Astrocyte (in vitro differentiated cells and primary cell): ENCODE data around the gene EFL1. TPM values are rescaled to one million over a fixed set of nuclear protein-coding genes. Genes with fewer than 3 reads are reported as not detected.

Experiments
- DNase-seq: peaks from one replicate; pipeline ENCODE4 v3.0.0-alpha.2; 2010; ENCODE audit warnings: low read depth
- FAIRE-seq: peaks from 2 replicates; lab custom pipeline; 2011; peaks lifted over from hg19 to GRCh38; lab: Jason Lieb, UNC
- H2AFZ ChIP-seq: 2 replicates; pipeline ENCODE4 v1.6.0; 2012; ENCODE audit warnings: low read depth, low read length, inconsistent platforms
- H3K27ac ChIP-seq: 2 replicates; pipeline ENCODE4 v1.5.1; 2011; ENCODE audit warnings: low read depth, low read length, inconsistent platforms
- H3K27me3 ChIP-seq: 2 replicates; pipeline ENCODE4 v1.6.0; 2011; ENCODE audit warnings: low read length, inconsistent platforms; ENCODE audit not compliant: insufficient read depth
- H3K36me3 ChIP-seq: 2 replicates; pipeline ENCODE4 v1.5.1; 2011; ENCODE audit warnings: low read length, inconsistent platforms; ENCODE audit not compliant: insufficient read depth
- H3K4me1 ChIP-seq: 2 replicates; pipeline ENCODE4 v1.5.1; 2011; ENCODE audit warnings: low read length, inconsistent platforms; ENCODE audit not compliant: insufficient read depth
- H3K4me2 ChIP-seq: 2 replicates; pipeline ENCODE4 v1.6.0; 2012; ENCODE audit warnings: low read length, inconsistent platforms
- H3K4me3 ChIP-seq: 2 replicates; pipeline ENCODE4 v1.5.1; 2011; ENCODE audit warnings: low read depth, mild to moderate bottlenecking, low read length, inconsistent platforms; ENCODE audit not compliant: insufficient read depth
- H3K79me2 ChIP-seq: 2 replicates; pipeline ENCODE4 v1.6.0; 2012; ENCODE audit warnings: mild to moderate bottlenecking, low read length, inconsistent platforms; ENCODE audit not compliant: insufficient read depth
- H3K9ac ChIP-seq: 2 replicates; pipeline ENCODE4 v1.6.0; 2012; ENCODE audit warnings: mild to moderate bottlenecking, low read length, inconsistent platforms
- H3K9me3 ChIP-seq: 2 replicates; pipeline ENCODE4 v1.5.1; 2012; ENCODE audit warnings: low read depth, mild to moderate bottlenecking, low read length, inconsistent platforms; ENCODE audit not compliant: insufficient read depth
- H4K20me1 ChIP-seq: 2 replicates; pipeline ENCODE4 v1.6.0; 2012; ENCODE audit warnings: low read length, inconsistent platforms; ENCODE audit not compliant: insufficient read depth
- H3K27ac Mint-ChIP-seq: one replicate; pipeline ENCODE4 v1.8.0; 2021; ENCODE audit warnings: mild to moderate bottlenecking, mixed read lengths; ENCODE audit not compliant: unreplicated experiment
- H3K27me3 Mint-ChIP-seq: one replicate; pipeline ENCODE4 v1.8.0; 2021; ENCODE audit warnings: low read depth, mixed read lengths; ENCODE audit not compliant: unreplicated experiment
- H3K36me3 Mint-ChIP-seq: one replicate; pipeline ENCODE4 v1.8.0; 2021; ENCODE audit warnings: low read depth, mixed read lengths; ENCODE audit not compliant: unreplicated experiment
- H3K4me1 Mint-ChIP-seq: one replicate; pipeline ENCODE4 v1.8.0; 2021; ENCODE audit warnings: low read depth, mixed read lengths; ENCODE audit not compliant: unreplicated experiment
- H3K4me3 Mint-ChIP-seq: one replicate; pipeline ENCODE4 v1.8.0; 2021; ENCODE audit warnings: mild to moderate bottlenecking, moderate library complexity, mixed read lengths; ENCODE audit not compliant: unreplicated experiment
- H3K9me3 Mint-ChIP-seq: one replicate; pipeline ENCODE4 v1.8.0; 2021; ENCODE audit warnings: mild to moderate bottlenecking, mixed read lengths; ENCODE audit not compliant: unreplicated experiment
- CTCF ChIP-seq: IDR thresholded peaks from 2 replicates; pipeline ENCODE4 v1.5.1; 2011; ENCODE audit warnings: low read depth, mild to moderate bottlenecking, inconsistent platforms, low read length, moderate library complexity; ENCODE audit not compliant: insufficient read depth
- EZH2 ChIP-seq: IDR thresholded peaks from 2 replicates; pipeline ENCODE4 v1.6.1; 2012; ENCODE audit warnings: mild to moderate bottlenecking, low read length, inconsistent platforms; ENCODE audit not compliant: insufficient read depth
- total RNA-seq: library from RNA; stranded (reverse); gene quantifications from 2 replicates; pipeline ENCODE4 v1.2.1, GENCODE V29; 2021

The EFL1 gene
- total RNA-seq, 1 donor from 2014 or later: 13.7 TPM

DNA sequence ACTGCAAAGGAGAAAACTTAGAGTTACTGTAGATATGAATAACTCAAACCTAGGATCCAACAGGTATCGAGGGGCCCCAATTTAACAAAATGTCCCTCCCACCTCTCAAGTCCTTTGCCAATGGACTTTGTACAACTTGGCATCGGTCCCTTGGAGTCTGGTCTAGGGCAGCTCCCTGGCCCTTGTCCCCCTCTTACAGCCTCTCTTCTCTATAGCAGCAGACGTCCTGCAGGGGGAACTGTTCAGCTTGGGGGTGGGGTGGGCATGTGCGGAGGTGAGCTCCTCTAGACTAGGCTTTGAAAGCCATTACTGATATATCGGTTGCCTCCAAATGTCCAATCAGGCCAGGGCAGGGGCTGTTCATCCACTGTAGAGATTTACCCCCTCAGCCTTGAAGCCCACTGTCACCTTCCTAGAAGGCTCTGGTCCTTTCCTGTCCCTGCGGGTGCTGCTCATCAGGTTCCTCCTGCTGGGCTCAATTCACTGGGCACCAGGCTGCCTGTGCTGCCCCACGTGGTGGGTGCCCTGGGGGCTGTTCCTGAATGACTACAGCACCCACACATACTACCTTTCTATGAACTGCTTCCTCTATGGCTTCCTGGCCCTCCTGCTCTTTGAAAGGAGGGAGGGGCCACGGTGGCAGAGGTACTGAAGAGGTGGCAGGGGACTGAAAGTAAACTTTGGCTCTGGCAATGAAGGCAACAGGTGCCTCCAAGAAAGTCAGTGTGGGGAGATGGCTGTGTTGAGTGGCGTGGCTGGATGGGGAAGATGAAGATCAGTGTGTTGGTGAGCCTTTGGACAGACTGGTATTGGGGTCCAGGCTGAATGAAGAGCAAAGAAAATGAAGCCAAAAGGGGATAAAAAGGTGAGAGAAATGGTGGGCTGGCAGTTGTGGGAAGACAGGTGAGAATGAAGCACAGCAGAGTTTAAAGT is 137.9 kb downstream of the EFL1 start:
- no peak overlapping the region for H2AFZ ChIP-seq
- peaks cover 42% of the 10 kb centered on the region for H3K4me1 Mint-ChIP-seq

GRCh38 chr15:82122746-82123400 is 139.7 kb downstream of the EFL1 start:
- Histone ChIP-seq H3K4me2 (peak overlapping the region; percentile 60), H3K4me1 (peaks cover 23% of the 10 kb centered on the region), H3K4me3 (no peak overlapping the region), H3K9me3 (no peaks in the 10 kb centered on the region), H2AFZ (no peak overlapping the region), H3K9ac (peak overlapping the region; percentile 80), H3K27ac (peak overlapping the region; percentile 95), H3K36me3 (no peaks in the 10 kb centered on the region), H3K79me2 (no peaks in the 10 kb centered on the region), H3K27me3 (no peaks in the 10 kb centered on the region), H4K20me1 (no peaks in the 10 kb centered on the region)
- H3K4me3 Mint-ChIP-seq: no peak overlapping the region
- no peaks in the 10 kb centered on the region for H3K27me3 Mint-ChIP-seq
- no peaks in the 10 kb centered on the region for H3K9me3 Mint-ChIP-seq
- peak overlapping the region; percentile 99 for H3K27ac Mint-ChIP-seq
- FAIRE-seq (peak; percentile 98), DNase-seq (peak; percentile 99)
- peaks cover 7% of the 10 kb centered on the region for H3K36me3 Mint-ChIP-seq
- TF ChIP-seq EZH2 (no peak), CTCF (no peak)
- peaks cover 29% of the 10 kb centered on the region for H3K4me1 Mint-ChIP-seq

More for the DNA sequence above, 137.9 kb downstream of the EFL1 start:
- Histone ChIP-seq H3K36me3 (no peaks in the 10 kb centered on the region), H4K20me1 (no peaks in the 10 kb centered on the region), H3K27me3 (no peaks in the 10 kb centered on the region), H3K27ac (no peak overlapping the region), H3K9ac (no peak overlapping the region), H3K4me2 (no peak overlapping the region), H3K4me3 (no peak overlapping the region), H3K79me2 (no peaks in the 10 kb centered on the region), H3K4me1 (peaks cover 36% of the 10 kb centered on the region), H3K9me3 (no peaks in the 10 kb centered on the region)
- H3K27ac Mint-ChIP-seq: peak overlapping the region; percentile 41
- no peaks in the 10 kb centered on the region for H3K27me3 Mint-ChIP-seq
- H3K4me3 Mint-ChIP-seq: no peak overlapping the region
- no peak for DNase-seq
- H3K9me3 Mint-ChIP-seq: no peaks in the 10 kb centered on the region
- no peak for FAIRE-seq
- H3K36me3 Mint-ChIP-seq: peaks cover 9% of the 10 kb centered on the region
- TF ChIP-seq CTCF (no peak), EZH2 (no peak)
